ENCODE results near the gene SPOCK3.
"Not testable (repeated sequence)": the region's sequence is repeated elsewhere in the genome, so short reads cannot be mapped to it uniquely, and the experiment has no call there.

The SPOCK3 gene

GRCh38 chr4:166956484-166956883 lies 277.8 kb downstream of the SPOCK3 start:
- DNase-seq, result no peak

- DNase-seq, result no peak
Measured at GRCh38 chr4:166941629-166942028, 292.7 kb downstream of the SPOCK3 start.

GRCh38 chr4:166930464-166930863 lies 303.8 kb downstream of the SPOCK3 start:
- DNase-seq, result no peak

- DNase-seq, result no peak
Measured at GRCh38 chr4:166924424-166924823, 309.9 kb downstream of the SPOCK3 start.

GRCh38 chr4:166913926-166914325 lies 320.4 kb downstream of the SPOCK3 start:
- DNase-seq, result no peak

GRCh38 chr4:166903408-166903807 lies 330.9 kb downstream of the SPOCK3 start:
- DNase-seq, result no peak

- no peak for DNase-seq
Measured at GRCh38 chr4:166902941-166903340, 331.4 kb downstream of the SPOCK3 start.

GRCh38 chr4:166896254-166896653 lies 338.0 kb downstream of the SPOCK3 start:
- no peak for DNase-seq

- DNase-seq, result no peak
Measured at GRCh38 chr4:166895771-166896170, 338.5 kb downstream of the SPOCK3 start.

GRCh38 chr4:166887457-166887856 lies 346.8 kb downstream of the SPOCK3 start:
- DNase-seq, result no peak

- no peak for DNase-seq
Measured at GRCh38 chr4:166886718-166887117, 347.6 kb downstream of the SPOCK3 start.

GRCh38 chr4:166882221-166882620 lies 352.1 kb downstream of the SPOCK3 start:
- DNase-seq, result no peak

- DNase-seq, result no peak
Measured at GRCh38 chr4:166875821-166876220, 358.5 kb downstream of the SPOCK3 start.

- no peak for DNase-seq
Measured at GRCh38 chr4:166862032-166862431, 372.3 kb downstream of the SPOCK3 start.

- not testable (repeated sequence) for DNase-seq
Measured at GRCh38 chr4:166850398-166850797, 383.9 kb downstream of the SPOCK3 start.

- DNase-seq, result no peak
Measured at GRCh38 chr4:166846939-166847338, 387.4 kb downstream of the SPOCK3 start.

GRCh38 chr4:166842795-166843261 lies 391.5 kb downstream of the SPOCK3 start:
- DNase-seq, result no peak

- DNase-seq, result no peak
Measured at GRCh38 chr4:166839615-166840251, 394.6 kb downstream of the SPOCK3 start.

GRCh38 chr4:166838975-166839614 lies 395.2 kb downstream of the SPOCK3 start:
- no peak for DNase-seq

GRCh38 chr4:166836865-166837264 lies 397.4 kb downstream of the SPOCK3 start:
- no peak for DNase-seq

- no peak for DNase-seq
Measured at GRCh38 chr4:166827629-166828028, 406.7 kb downstream of the SPOCK3 start.

- no peak for DNase-seq
Measured at GRCh38 chr4:166827167-166827566, 407.1 kb downstream of the SPOCK3 start.

GRCh38 chr4:166823848-166824247 lies 410.4 kb downstream of the SPOCK3 start:
- no peak for DNase-seq

- DNase-seq, result no peak
Measured at GRCh38 chr4:166823126-166823525, 411.2 kb downstream of the SPOCK3 start.

GRCh38 chr4:166822386-166822785 lies 411.9 kb downstream of the SPOCK3 start:
- no peak for DNase-seq

All from suppressor macrophage (primary cell).